Measurements from ENCODE around the gene OR52E4.

DNA sequence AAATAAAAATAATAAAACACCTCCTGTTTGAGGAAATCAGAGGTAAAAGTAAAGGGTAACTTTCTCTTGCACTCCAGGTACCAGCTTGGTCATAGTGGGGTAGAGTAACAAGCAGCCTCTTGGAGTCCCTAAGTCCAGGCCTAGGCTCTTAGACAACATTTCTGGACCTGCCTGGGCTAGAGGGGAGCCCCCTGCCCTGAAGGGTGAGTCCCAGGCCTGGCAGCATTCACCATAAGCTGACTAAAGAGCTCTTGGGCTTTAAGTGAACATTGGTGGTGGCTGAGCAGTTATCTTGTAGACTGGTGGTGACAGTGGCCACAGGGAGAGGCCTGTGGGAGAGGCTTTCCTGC is 43.0 kb downstream of the OR52E4 start:
- TF ChIP-seq, protein P1, sequence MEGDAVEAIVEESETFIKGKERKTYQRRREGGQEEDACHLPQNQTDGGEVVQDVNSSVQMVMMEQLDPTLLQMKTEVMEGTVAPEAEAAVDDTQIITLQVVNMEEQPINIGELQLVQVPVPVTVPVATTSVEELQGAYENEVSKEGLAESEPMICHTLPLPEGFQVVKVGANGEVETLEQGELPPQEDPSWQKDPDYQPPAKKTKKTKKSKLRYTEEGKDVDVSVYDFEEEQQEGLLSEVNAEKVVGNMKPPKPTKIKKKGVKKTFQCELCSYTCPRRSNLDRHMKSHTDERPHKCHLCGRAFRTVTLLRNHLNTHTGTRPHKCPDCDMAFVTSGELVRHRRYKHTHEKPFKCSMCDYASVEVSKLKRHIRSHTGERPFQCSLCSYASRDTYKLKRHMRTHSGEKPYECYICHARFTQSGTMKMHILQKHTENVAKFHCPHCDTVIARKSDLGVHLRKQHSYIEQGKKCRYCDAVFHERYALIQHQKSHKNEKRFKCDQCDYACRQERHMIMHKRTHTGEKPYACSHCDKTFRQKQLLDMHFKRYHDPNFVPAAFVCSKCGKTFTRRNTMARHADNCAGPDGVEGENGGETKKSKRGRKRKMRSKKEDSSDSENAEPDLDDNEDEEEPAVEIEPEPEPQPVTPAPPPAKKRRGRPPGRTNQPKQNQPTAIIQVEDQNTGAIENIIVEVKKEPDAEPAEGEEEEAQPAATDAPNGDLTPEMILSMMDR (IDR thresholded peaks at IDR 0.05) = no peak
- TF ChIP-seq POLR2AphosphoS5 (IDR thresholded peaks at IDR 0.05; ENCODE audit: insufficient read depth in 1 of 2, low read depth in 1 of 2) (no peak), POLR2A (IDR thresholded peaks at IDR 0.05) (no peak)
